ENCODE results near the gene CLINT1.

DNA sequence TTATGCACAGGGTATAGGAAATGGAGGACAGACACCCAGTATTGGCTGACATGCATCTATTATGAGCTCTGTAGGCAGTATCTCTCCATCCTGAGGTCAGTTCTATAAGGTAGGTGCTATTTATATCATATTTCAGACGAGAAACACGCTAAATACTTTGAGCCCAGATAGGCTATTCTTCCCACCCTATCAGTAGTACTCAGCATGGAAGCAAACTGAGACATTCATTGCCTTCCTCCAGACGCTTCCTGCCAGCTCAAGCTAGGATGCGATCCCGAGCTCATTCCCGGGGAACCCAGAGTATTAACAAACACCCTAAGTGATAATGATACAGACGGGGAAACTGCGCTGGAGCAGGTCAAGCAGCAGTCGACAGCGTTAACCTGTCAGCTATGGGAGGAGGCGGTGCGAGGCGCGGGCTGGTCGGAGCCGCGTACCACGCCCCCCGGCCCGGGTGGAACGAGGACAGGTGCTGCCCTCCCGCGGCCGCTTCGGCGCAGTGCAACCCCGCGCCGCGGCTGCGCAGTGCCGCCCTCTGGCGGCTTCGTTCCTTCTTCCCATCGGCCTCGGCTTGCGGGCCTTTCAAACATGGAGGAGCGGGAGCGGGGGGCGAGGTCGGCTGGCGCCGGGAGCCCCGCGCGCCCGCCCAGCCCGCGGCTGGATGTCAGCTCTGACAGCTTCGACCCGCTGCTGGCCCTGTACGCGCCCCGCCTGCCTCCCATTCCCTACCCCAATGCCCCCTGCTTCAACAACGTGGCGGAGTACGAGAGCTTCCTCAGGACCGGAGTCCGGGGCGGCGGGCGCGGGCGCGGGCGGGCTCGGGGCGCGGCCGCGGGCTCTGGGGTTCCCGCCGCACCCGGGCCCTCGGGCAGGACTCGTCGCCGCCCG is 115.5 kb downstream of the CLINT1 start, which contains the start of gene LSM11:
- TF ChIP-seq POLR2A (IDR thresholded peaks at IDR 0.05) (peak in 2 of 4 donors; percentile 26 to 45), POLR2AphosphoS5 (IDR thresholded peaks at IDR 0.05) (peak in 1 of 2 donors; percentile 48), CTCF (IDR thresholded peaks at IDR 0.05) (peak; percentile 99 to 100 (median 100))

Data from upper lobe of left lung (tissue), 4 donors.